Ammon's horn (tissue), 1 donor: ENCODE results near the gene PACSIN1.
A peak's percentile ranks its signal among the peaks of the same experiment; 100 is the strongest.
"Not testable (repeated sequence)": the region's sequence is repeated elsewhere in the genome, so short reads cannot be mapped to it uniquely, and the experiment has no call there.

Experiments used
- DNase-seq: peaks from one replicate; pipeline ENCODE4 v3.0.0-alpha.2; 2016; ENCODE audit warnings: low spot score

Gene PACSIN1

DNA sequence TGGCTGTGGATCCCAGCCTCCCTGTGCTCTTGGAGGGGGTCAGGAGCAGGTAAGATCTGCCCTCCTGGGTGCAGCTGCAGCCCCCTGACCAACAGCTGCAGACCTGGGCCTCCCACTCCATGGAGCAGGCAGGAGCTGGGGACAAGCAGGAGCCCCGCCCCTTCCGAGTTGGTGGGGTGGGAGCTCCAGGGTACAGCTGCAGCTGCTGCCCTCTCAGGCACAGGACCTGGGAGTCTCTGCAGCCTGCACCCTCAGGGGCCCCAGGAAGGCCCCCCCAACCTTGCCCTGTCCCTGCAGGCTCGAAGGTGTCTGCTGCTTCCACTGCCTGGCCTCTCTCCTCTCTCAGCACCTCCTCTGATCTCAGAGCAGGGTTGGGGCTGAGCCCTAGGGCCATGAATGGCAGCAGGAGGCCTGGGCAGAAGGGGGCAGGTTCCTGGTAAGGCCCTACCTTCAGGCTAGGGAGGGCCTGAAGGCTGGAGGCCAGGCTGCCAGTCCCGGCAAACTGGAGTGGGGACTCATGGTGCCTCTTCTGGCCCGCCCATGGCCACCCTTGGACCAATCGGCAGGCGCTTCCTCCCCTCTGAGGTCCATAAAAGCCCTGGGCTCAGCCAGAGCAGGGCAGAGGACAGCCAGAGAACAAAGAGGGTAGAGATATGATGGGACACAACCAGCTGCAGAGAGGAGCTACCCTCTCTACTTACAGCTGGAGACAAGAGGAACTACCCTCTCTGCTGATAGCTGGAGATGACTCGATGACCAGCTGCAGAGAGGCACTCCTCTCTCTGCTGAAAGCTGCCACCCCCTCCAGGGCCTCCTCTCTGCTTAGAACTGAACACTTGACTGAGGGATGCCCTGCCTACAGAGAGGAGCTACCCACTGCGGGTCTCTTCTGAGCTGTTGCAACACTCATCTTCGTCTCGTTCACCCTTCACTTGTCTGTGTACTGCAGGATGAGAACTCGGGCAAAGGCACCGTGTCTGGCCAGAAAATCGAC is 7.8 kb upstream of the PACSIN1 start:
- no peak for DNase-seq

DNA sequence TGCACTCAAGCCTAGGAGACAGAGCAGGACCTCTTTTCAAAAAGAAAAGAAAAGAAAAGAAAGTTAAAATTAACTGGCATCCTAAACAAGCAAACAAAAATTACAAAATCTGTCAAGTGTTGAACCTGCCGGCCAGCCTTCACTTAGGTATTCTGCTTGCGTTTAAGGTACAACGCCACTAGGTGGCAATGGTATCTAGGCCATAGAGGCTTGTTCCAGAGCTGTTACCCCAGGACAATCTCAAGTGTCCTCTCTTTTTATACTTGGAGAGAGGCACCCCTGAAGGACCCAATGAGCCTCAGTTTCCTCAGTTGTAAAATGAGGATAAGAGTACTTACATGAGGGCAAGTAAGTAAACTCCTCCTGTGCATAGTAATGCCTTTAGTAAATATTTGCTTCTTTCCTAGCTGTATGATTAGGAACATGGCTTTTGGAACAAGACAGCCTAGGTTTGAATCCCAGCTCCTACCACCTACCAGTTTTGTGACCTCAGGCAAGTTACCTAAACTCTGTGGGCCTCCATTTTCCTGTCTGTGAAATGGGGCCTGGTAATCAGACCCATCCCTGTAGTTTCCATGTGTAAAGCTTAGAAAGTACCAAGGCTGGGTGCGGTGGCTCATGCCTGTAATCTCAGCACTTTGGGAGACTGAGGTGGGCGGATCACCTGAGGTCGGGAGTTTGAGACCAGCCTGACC is 5.8 kb upstream of the PACSIN1 start:
- peak; percentile 63 for DNase-seq

GRCh38 chr6:34460796-34461507 is 4.9 kb upstream of the PACSIN1 start:
- DNase-seq: no peak

DNA sequence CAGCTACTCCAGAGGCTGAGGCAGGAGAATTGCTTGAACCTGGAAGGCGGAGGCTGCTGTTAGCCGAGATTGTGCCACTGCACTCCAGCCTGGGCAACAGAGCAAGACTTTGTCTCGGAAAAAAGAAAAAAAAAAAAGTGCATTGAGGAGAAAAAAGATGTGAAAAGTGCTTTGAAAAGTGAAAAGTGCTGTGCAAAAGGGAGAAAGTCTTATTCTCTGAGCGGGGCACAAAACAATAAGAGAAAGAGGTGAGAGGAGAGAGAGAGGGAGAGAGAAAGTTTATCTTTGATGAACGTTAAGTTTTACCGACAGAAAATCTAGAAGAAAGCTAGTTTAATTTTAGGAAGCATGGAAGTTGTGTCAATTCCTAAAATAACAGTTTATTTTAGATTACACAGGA is 3.9 kb upstream of the PACSIN1 start:
- no peak for DNase-seq

GRCh38 chr6:34462551-34462971 is 3.3 kb upstream of the PACSIN1 start:
- DNase-seq: no peak

GRCh38 chr6:34463299-34463698 is 2.6 kb upstream of the PACSIN1 start:
- no peak for DNase-seq

GRCh38 chr6:34463849-34464248 is 2.0 kb upstream of the PACSIN1 start:
- no peak for DNase-seq

GRCh38 chr6:34466242-34467185 is 638 bp downstream of the PACSIN1 start:
- no peak for DNase-seq

DNA sequence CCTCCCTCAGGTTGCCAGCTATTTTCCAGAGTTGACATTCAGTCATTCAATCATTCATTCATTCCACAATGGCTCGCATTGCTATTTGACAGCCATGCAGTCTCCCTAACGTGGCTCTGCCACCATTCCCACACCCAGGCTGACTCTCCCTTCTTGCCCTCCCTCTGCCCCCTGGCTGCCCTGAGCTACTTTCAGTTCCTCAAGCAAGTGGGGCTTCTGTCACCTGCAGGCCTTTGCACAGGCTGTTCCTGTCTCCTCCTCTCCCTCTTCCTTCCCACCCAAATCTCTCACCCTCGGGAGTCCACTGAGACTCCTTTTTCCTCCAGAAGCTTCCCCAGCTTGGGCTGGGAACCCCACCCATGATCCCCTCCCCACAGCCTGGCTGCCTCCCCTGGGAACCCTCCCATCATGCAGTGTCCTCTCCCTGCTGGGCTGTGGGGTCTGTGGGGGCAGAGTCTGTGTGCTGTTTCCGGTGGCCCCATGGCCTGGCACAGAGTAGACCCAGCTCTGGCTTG is 2.6 kb downstream of the PACSIN1 start:
- DNase-seq: no peak

GRCh38 chr6:34469499-34469898 is 3.6 kb downstream of the PACSIN1 start:
- no peak for DNase-seq

DNA sequence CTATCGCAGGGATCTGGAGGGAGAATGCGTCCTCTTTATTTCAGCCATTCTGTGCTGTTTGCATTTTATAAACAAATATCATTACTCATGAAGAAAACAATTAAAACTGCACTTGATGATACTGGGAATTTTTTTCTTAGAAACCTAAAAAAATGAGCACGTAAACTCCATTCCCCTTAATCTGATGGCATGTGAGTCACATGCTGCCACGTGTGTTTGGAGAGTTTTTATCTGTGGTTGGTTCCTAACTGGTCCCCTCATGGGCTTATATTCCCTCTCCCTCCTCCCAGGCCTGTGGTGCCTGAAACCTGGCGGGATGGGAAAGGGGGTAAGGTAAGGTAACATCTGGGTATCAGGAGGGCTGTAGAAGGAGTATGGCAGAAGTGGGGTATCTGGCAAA is 6.5 kb downstream of the PACSIN1 start:
- DNase-seq: no peak

- DNase-seq: no peak
Observed at GRCh38 chr6:34473967-34474366, 8.1 kb downstream of the PACSIN1 start.

DNA sequence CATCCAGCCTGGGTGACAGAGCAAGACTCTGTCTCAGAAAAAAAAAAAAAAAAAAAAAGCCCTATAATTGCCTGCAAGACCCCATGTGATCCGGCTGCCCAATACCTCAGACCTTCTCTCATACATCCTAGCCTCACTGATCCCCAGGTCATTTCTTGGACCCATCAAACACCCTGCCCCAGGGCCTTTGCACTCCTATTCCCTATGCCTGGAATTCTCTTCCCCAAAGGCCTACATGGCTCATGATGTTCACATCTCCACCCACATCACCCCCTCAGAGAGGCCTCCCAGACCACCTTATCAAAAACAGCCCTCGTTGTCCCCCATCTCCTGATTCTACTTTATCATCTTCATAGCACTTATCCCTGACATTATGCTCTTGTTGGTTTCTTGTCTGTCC is 8.9 kb downstream of the PACSIN1 start:
- no peak for DNase-seq

GRCh38 chr6:34475238-34475682 is 9.4 kb downstream of the PACSIN1 start:
- no peak for DNase-seq

- DNase-seq: no peak
Observed at GRCh38 chr6:34475767-34476328, 10.0 kb downstream of the PACSIN1 start.

DNA sequence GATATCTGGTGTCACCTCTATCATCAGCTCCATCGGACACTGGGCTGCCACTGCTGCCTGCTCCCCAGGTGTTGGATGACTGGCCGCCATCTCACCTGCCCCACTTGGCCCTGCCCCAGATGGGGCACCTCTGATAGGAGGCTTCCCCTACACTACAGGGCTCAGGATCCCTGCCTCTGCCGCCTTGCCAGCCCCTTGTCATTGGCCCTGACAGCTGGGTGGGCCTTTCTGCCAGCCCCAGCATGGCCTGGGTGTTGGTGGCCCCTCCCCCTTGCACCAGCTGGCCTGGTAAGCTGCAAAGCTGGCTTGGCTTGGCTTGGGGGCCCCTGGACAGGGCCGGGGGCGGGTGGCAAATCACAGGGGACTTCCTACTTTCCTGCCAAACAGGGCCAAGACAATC is 10.6 kb downstream of the PACSIN1 start:
- DNase-seq: no peak

DNA sequence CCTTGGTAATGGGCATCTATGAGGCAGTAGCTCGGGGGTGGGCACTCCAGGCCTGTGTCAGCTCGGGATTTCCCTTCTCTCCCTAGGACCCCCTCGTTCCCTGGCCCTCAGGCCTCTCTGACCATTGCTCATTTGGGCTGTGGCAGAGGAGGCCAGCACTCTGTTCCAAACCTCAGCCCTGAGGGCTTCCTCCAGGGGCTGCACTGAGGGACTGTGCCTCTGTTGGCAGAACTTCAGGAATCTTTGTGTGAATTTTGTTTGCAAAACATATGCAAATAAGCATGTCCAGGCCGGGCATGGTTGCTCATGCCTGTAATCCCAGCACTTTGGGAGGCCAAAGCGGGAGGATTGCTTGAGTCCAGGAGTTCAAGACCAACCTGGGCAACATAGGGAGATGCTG is 11.0 kb downstream of the PACSIN1 start:
- DNase-seq: no peak

DNA sequence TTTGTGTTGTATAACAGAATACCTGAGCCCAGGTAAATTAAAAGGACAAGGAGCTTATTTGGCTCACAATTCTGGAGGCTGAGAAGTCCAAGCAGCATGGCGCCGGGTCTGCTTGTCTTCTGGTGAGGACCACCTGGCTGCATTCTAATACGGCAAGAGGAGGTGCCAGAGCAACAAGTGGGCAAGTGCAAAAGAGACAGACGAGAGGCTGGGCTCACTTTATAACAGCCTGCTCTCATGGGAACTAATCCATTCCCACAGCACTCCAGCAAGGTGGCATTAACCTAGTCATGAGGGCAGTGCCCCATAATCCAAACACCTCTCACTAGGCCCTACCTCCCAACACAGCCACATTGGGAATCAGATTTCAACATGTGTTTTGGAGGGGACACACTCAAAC is 12.9 kb downstream of the PACSIN1 start:
- DNase-seq: no peak

DNA sequence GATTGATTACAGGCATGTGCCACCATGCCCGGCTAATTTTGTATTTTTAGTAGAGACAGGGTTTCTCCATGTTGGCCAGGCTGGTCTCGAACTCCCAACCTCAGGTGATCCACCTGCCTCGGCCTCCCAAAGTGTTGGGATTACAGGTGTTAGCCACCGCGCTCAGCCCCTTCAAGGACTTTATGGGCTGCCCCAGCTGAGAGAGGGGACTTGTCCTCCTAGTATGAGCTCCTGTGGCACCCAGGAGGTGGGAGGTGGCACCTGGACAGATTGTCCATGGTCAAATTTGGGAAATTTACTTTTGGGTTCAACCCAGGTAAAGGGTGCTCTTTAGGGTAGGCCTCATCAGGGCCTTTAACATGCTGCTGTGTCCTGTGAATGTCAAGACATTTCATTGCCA is 17.9 kb downstream of the PACSIN1 start:
- DNase-seq: not testable (repeated sequence)

- DNase-seq: no peak
Observed at GRCh38 chr6:34484391-34484790, 18.5 kb downstream of the PACSIN1 start.

DNA sequence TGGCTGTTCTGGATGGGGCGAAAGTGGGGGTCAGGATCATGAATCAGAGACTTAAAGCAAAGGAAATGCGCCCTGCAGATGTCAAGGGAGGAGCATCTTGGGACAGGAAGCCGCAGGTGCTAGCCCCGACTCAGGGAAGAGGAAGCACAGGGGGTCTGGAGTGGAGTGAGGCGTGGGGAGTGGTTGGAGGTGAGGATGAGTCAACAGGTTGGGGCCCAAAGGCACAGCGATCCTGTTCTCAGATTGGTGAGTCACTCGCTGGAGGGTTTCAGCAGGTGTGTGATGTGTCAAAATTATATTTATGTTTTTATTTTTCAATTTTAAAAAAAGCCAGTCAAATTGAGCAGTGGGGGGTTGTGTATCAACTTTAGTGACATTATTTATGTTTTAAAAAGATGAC is 19.0 kb downstream of the PACSIN1 start:
- no peak for DNase-seq
